Measurements from ENCODE around the gene TNFAIP3. TPM values are rescaled to one million over a fixed set of nuclear protein-coding genes. Genes with fewer than 3 reads are reported as not detected.

TNFAIP3 gene
- total RNA-seq, 1 donor from 2014 or later: 1.8 TPM

DNA sequence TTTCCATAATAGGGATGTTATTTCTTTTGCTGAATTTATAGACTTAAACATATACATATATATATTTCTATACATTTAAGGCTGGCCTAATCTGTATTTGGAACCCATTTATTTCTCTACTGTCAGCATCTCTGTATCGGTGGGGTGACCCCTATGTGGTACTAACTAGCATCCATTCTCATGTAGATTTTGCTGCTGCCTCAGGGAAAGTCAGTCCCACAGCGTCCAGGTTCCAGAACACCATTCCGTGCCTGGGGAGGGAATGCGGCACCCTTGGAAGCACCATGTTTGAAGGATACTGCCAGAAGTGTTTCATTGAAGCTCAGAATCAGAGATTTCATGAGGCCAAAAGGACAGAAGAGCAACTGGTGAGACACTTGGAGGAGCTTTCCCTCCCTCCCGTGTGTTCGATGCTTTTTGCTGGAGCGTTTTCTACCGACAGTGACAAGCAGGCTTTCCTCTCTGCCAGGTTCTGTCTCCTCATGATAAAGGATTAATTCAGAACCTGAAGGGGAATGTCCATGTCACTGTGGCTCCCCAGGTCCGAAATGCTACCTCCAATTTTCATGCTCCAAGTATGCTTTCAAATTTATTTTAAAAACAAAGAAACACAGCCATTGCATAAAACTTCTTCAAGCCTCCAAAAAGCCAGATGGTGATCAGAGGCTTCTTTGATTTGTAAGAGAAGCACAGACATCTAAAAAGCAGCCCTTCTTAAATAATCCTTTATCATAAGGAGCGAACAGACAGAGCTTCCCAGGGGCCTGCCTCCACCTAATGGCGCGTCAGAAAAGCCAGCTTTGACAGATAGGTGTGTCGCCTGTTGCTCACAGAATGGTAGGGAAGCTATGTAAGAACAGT, 13.1 kb downstream of the TNFAIP3 start:
- no peak overlapping the region for H3K4me3 Mint-ChIP-seq
- H3K4me1 ChIP-seq: peaks cover 14% of the 10 kb centered on the region
- no peak overlapping the region for H3K27ac Mint-ChIP-seq
- H3F3A ChIP-seq (ENCODE audit: low read depth): no peaks in the 10 kb centered on the region
- peaks cover 15% of the 10 kb centered on the region for H3K4me1 Mint-ChIP-seq
- H3K4me2 ChIP-seq: no peak overlapping the region
- H3K9ac ChIP-seq: no peak overlapping the region
- H3K36me3 ChIP-seq: peaks cover 5% of the 10 kb centered on the region
- H3K9me3 ChIP-seq (ENCODE audit: low read depth): no peaks in the 10 kb centered on the region
- no peaks in the 10 kb centered on the region for H3K9me3 Mint-ChIP-seq
- peaks cover 6% of the 10 kb centered on the region for H4K20me1 ChIP-seq (ENCODE audit: low read depth)
- H2AFZ ChIP-seq (replicated peaks): no peak overlapping the region
- H3K79me2 ChIP-seq (ENCODE audit: low read depth): no peaks in the 10 kb centered on the region
- no peaks in the 10 kb centered on the region for H3K27me3 ChIP-seq
- TF ChIP-seq, protein P1, sequence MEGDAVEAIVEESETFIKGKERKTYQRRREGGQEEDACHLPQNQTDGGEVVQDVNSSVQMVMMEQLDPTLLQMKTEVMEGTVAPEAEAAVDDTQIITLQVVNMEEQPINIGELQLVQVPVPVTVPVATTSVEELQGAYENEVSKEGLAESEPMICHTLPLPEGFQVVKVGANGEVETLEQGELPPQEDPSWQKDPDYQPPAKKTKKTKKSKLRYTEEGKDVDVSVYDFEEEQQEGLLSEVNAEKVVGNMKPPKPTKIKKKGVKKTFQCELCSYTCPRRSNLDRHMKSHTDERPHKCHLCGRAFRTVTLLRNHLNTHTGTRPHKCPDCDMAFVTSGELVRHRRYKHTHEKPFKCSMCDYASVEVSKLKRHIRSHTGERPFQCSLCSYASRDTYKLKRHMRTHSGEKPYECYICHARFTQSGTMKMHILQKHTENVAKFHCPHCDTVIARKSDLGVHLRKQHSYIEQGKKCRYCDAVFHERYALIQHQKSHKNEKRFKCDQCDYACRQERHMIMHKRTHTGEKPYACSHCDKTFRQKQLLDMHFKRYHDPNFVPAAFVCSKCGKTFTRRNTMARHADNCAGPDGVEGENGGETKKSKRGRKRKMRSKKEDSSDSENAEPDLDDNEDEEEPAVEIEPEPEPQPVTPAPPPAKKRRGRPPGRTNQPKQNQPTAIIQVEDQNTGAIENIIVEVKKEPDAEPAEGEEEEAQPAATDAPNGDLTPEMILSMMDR (IDR thresholded peaks at IDR 0.05): no peak
- TF ChIP-seq EZH2phosphoT487 (IDR thresholded peaks at IDR 0.05): no peak
- no peak for TF ChIP-seq EZH2 (IDR thresholded peaks at IDR 0.05)
- no peak overlapping the region for H3K4me3 ChIP-seq
- H3K27ac ChIP-seq: no peak overlapping the region
- no peak for DNase-seq (ENCODE audit: low spot score)
- peaks cover 6% of the 10 kb centered on the region for H3K27me3 Mint-ChIP-seq (ENCODE audit: insufficient read depth, low read depth)
- H3K36me3 Mint-ChIP-seq: peaks cover 6% of the 10 kb centered on the region

DNA sequence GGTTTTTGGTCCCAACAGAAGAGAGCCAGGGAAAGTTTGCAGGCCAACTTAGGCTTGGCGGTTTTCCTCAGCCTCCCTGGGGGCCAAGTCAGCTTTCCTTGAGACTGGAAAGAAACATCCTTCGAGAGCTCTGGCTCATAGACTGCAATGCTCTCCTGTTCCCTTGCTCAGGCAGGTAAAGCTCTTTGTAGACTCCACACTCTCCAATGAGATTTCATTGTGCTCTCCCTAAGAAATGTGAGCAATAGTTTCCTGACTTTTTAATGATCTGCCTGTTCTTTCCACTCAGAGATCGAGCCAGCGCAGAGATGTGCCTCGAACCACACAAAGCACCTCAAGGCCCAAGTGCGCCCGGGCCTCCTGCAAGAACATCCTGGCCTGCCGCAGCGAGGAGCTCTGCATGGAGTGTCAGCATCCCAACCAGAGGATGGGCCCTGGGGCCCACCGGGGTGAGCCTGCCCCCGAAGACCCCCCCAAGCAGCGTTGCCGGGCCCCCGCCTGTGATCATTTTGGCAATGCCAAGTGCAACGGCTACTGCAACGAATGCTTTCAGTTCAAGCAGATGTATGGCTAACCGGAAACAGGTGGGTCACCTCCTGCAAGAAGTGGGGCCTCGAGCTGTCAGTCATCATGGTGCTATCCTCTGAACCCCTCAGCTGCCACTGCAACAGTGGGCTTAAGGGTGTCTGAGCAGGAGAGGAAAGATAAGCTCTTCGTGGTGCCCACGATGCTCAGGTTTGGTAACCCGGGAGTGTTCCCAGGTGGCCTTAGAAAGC, 13.9 kb downstream of the TNFAIP3 start:
- no peak for DNase-seq (ENCODE audit: low spot score)
- peaks cover 6% of the 10 kb centered on the region for H4K20me1 ChIP-seq (ENCODE audit: low read depth)
- H3K36me3 ChIP-seq: peaks cover 5% of the 10 kb centered on the region
- Mint-ChIP-seq H3K36me3 (peaks cover under 1% of the 10 kb centered on the region), H3K27me3 (ENCODE audit: insufficient read depth, low read depth) (peaks cover 6% of the 10 kb centered on the region), H3K27ac (no peak overlapping the region), H3K4me1 (peaks cover 15% of the 10 kb centered on the region), H3K9me3 (no peaks in the 10 kb centered on the region), H3K4me3 (no peak overlapping the region)
- H3F3A ChIP-seq (ENCODE audit: low read depth): no peaks in the 10 kb centered on the region
- H2AFZ ChIP-seq (replicated peaks): no peak overlapping the region
- peaks cover 11% of the 10 kb centered on the region for H3K4me1 ChIP-seq
- TF ChIP-seq EZH2phosphoT487 (IDR thresholded peaks at IDR 0.05): no peak
- no peak overlapping the region for H3K9ac ChIP-seq
- no peak overlapping the region for H3K4me2 ChIP-seq
- H3K27ac ChIP-seq: no peak overlapping the region
- H3K9me3 ChIP-seq (ENCODE audit: low read depth): no peaks in the 10 kb centered on the region
- no peak overlapping the region for H3K4me3 ChIP-seq
- H3K27me3 ChIP-seq: no peaks in the 10 kb centered on the region
- no peaks in the 10 kb centered on the region for H3K79me2 ChIP-seq (ENCODE audit: low read depth)

DNA sequence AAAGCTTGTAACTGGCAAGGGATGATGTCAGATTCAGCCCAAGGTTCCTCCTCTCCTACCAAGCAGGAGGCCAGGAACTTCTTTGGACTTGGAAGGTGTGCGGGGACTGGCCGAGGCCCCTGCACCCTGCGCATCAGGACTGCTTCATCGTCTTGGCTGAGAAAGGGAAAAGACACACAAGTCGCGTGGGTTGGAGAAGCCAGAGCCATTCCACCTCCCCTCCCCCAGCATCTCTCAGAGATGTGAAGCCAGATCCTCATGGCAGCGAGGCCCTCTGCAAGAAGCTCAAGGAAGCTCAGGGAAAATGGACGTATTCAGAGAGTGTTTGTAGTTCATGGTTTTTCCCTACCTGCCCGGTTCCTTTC, 14.4 kb downstream of the TNFAIP3 start:
- Mint-ChIP-seq H3K9me3 (peaks cover 5% of the 10 kb centered on the region), H3K27me3 (ENCODE audit: insufficient read depth, low read depth) (peaks cover 6% of the 10 kb centered on the region), H3K36me3 (no peaks in the 10 kb centered on the region), H3K4me3 (no peak overlapping the region), H3K27ac (no peak overlapping the region), H3K4me1 (peaks cover 15% of the 10 kb centered on the region)
- Histone ChIP-seq H3K4me2 (no peak overlapping the region), H3K4me3 (no peak overlapping the region), H2AFZ (replicated peaks) (no peak overlapping the region), H3K27ac (no peak overlapping the region), H3K27me3 (no peaks in the 10 kb centered on the region), H3K36me3 (peaks cover 5% of the 10 kb centered on the region), H3K4me1 (peaks cover 11% of the 10 kb centered on the region), H3K9ac (no peak overlapping the region), H3K79me2 (ENCODE audit: low read depth) (no peaks in the 10 kb centered on the region), H3K9me3 (ENCODE audit: low read depth) (no peaks in the 10 kb centered on the region), H4K20me1 (ENCODE audit: low read depth) (peaks cover 6% of the 10 kb centered on the region), H3F3A (ENCODE audit: low read depth) (no peaks in the 10 kb centered on the region)
- no peak for DNase-seq (ENCODE audit: low spot score)
- no peak for TF ChIP-seq EZH2phosphoT487 (IDR thresholded peaks at IDR 0.05)
- TF ChIP-seq, protein P1 (IDR thresholded peaks at IDR 0.05): no peak
- TF ChIP-seq EZH2 (IDR thresholded peaks at IDR 0.05): no peak
